Right renal cortex interstitium (tissue), 3 donors: Measurements from ENCODE around the gene TMEM132D. TPM values are rescaled to one million over a fixed set of nuclear protein-coding genes. Genes with fewer than 3 reads are reported as not detected.

ENCODE experiments used
- DNase-seq, 3 donors: peaks; one replicate each; pipeline ENCODE4 v3.0.0-alpha.2; 2013; ENCODE audit warnings: low read depth in 3 of 3, low spot score in 2 of 3
- polyA plus RNA-seq, 3 donors: library from polyadenylated mRNA; unstranded; fragments of 120-200 nt; gene quantifications; one replicate each; pipeline ENCODE4 v1.2.1, GENCODE V29; 2013; ENCODE audit not compliant: insufficient read length in 3 of 3

Gene TMEM132D
- polyA plus RNA-seq, 3 donors: 1.1 to 2.6 (median 1.7) TPM

- no peak for DNase-seq
These were observed 76.5 kb downstream of the TMEM132D start for GRCh38 chr12:129827102-129827865.

DNA sequence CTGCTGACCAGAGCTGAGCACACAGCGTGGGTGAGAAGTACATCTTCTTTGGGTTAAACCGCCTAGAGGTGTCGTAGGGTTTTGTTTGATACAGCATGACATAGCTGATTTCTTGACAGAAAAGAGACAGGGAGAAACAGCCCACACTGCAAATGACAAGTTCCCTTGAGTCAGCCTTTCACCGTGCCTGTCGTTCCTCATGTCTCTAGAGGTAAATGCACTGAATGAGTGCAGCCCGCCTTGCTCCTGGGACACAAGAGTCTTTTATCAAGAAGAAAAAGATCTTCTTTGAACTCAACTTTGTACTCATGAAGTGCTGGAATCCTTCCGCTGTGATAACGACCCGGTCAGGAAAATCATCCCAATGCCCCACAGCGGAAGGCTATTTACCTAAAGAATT, 77.6 kb downstream of the TMEM132D start:
- DNase-seq: no peak

GRCh38 chr12:129825316-129825715, 78.5 kb downstream of the TMEM132D start:
- no peak for DNase-seq

GRCh38 chr12:129821964-129822363, 81.9 kb downstream of the TMEM132D start:
- DNase-seq: no peak

GRCh38 chr12:129819391-129819790, 84.4 kb downstream of the TMEM132D start:
- DNase-seq: peak in 1 of 3 donors; percentile 10

GRCh38 chr12:129815846-129816245, 88.0 kb downstream of the TMEM132D start:
- DNase-seq: no peak

GRCh38 chr12:129811963-129812362, 91.9 kb downstream of the TMEM132D start:
- no peak for DNase-seq

DNA sequence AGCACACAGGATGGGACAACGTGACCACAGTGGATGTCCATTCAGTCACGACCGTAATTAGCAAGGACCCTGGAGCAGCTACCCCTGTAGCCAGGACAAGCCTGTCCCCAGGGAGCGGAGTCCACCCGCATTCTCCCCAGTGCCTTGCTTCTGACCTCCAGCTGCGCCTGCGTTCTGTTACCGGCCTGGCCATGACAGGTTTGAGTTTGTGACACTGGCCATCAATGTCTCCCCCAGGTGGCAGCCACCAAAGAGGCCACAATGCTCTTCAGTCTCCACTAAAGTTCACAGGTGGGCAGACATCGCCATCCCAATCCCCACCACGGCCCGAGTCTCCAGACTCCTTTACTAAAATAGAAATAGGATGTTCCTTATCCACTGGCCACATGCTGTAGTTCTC, 96.7 kb downstream of the TMEM132D start:
- DNase-seq: no peak

DNA sequence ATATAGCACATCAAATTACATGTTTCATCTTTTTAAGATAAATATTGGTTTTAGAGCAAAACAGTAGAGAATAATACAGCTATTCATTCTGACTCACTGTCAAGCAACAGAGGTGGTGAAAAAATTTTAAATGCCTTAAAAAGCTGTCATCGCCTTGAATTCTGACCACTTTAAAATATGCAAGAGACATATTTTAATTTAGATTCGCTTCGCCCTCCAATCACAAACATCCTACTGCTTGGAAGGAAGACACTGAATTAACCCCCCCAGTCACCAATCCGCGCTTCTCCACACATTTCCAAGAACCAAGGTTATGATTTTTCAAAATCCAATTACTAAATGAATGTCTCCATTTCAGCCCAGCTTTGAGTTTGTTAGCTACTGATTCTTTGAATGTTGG, 112.4 kb downstream of the TMEM132D start:
- DNase-seq: no peak

- DNase-seq: no peak
These were observed 112.9 kb downstream of the TMEM132D start for GRCh38 chr12:129790930-129791329.

- no peak for DNase-seq
These were observed 113.5 kb downstream of the TMEM132D start for GRCh38 chr12:129790331-129790730.

GRCh38 chr12:129789921-129790320, 113.9 kb downstream of the TMEM132D start:
- no peak for DNase-seq

DNA sequence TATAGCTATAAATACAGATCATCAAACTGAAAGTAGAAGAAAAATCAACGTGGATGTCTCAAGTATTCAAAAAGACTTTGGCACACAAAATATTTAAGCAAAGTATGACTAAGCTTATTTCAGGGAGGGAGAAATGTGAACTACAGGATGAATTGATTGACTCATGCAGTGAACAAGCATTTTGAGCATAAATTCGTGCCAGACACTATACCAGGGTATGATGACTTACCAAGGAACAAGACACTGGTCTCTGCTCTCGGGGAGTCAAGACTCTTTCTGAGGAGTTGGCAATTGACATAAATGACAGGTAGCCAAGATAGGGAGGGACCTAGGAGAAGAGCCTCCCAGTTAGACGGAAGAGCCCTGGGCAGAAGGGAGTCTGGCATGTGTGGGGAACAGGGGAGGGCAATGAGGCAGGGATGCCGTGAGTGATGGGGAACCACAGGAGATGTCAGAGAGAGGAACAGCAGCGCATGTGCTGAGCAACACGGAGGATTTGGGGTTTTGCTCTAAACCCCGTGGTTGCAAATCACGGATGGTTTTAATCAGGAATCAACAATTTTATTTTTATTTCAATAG, 115.2 kb downstream of the TMEM132D start:
- DNase-seq: no peak

DNA sequence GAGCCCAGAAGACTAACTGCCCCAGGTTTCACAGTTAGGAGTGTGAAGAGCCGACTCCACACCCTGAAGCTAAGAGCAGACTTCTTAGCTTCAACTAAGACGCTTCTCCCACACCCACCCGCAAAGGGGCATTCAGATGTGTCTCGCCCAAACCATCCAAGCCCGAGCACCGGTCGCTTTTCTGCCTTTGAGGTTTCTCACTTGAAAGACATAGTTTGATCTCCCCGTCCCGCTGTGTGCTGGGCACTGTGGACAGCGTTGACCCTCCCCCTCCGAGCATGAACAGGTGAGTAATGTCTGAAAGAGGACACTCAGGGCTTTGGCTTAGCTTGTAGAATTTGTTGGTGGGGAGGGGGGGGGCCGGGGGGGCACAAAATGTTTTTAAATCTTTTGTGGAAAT, 123.8 kb downstream of the TMEM132D start:
- no peak for DNase-seq

DNA sequence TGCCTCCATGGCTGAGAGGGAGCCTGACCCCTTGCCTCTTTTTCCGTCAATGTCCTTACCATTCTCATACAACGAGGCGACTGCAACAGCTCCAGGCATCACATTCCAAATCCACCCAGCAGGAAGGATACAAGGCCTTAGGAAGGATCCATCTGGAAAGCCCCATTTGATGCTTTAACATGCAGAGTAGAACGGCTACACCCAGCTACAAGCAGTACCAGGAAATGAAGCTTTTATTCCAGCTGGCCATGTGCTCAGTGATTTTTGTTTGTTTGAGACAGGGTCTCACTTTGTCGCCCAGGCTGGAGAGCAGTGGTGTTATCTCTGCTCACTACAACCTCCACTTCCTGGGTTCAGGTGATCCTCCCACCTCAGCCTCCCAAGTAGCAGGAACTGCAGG, 124.8 kb downstream of the TMEM132D start:
- no peak for DNase-seq

DNA sequence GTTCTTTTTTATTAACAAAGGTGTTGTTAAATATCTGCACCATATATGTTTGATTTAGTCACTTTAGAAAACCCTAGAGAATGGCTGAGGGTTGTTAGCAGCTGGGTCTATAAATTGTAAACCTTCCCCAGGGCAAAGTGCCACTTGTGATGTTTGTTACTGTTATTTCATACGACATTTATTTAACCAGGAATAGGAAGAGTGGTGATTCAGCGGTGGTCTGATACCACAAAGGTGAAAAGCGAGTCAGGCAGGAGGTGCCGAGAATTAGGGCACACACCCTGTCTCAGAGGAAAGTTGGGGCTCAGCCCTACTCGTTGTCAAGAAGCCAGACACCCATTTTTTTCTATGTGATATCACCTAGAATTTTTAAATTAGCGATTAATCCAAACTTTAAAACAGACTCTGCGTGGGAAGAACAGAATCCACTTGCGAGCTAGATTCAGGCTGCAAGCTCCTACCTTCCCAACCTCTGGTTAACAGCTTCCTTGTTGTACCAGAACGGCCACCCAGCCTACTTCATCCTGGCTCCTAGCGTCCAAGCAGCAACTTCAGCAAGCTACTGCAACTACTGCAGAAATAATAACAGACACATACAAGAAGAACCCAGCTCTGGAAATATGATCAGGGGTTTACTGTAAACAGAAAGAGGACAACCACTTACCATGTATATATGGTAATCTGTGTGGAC, 126.7 kb downstream of the TMEM132D start:
- DNase-seq: no peak

GRCh38 chr12:129772501-129773493, 131.0 kb downstream of the TMEM132D start:
- no peak for DNase-seq

- no peak for DNase-seq
These were observed 132.6 kb downstream of the TMEM132D start for GRCh38 chr12:129771238-129771637.

GRCh38 chr12:129765719-129766118, 138.1 kb downstream of the TMEM132D start:
- no peak for DNase-seq

DNA sequence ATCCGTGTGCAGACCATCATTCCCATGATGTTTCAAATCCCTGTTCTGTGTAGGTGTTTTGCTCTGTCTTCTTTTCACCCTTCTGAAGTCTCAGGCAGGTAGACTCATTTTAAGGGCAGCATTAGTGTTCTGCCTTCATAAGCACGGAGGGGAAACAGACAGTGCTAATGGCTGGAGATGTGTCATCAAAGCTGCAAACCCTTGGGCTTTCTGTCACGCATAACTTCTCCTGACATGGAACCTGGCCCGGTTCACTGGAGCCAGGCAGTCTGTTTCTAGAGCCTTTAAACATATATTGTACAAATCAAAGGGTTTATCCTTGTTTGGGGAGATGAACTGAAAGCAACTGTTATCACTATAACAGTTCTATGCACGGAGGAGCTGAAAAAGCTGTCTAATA, 141.4 kb downstream of the TMEM132D start:
- no peak for DNase-seq

GRCh38 chr12:129753586-129753985, 150.2 kb downstream of the TMEM132D start:
- no peak for DNase-seq
